Loucy (cell line): Measurements from ENCODE around the gene AHNAK.

Source experiments
- CTCF ChIP-seq: fragments of 200-600 bp; sonication (generic); conservative IDR thresholded peaks from 2 replicates; pipeline ENCODE4 v1.5.1; 2014; ENCODE audit warnings: mild to moderate bottlenecking, antibody characterized with exemption, low read length
- EZH2phosphoT487 ChIP-seq: fragments of 200-600 bp; IDR thresholded peaks from 2 replicates; pipeline ENCODE4 v1.6.1; 2018; ENCODE audit warnings: antibody characterized with exemption, mild to moderate bottlenecking, moderate library complexity, borderline replicate concordance

GRCh38 chr11:62418733-62419132 lies 127.9 kb downstream of the AHNAK start, which contains the start of gene SCGB1A1:
- TF ChIP-seq CTCF, result no peak
- TF ChIP-seq EZH2phosphoT487, result no peak
